Spleen (tissue), 7 donors: Measurements from ENCODE around the gene DDX4.

Experiments
- POLR2A ChIP-seq, 3 donors: fragments of 450-650 bp; IDR thresholded peaks; one replicate each; pipeline ENCODE4 v1.5.1; 2017; ENCODE audit warnings: antibody characterized with exemption in 3 of 3, mild to moderate bottlenecking in 1 of 3
- POLR2AphosphoS5 ChIP-seq, 3 donors: sonication (generic); formaldehyde crosslinking; IDR thresholded peaks; one replicate each; pipeline ENCODE4 v1.5.1; 2017; ENCODE audit warnings: antibody characterized with exemption in 3 of 3
- TF ChIP-seq, protein P1 (sequence below), 11 experiments: fragments of 200-600 bp in 7 of 11; fragments of 450-650 bp in 4 of 11; sonication (generic) in 4 of 11; IDR thresholded peaks in 8 of 11; conservative IDR thresholded peaks in 3 of 11; 1 replicate in 7 of 11; 2 replicates in 4 of 11; pipeline versions ENCODE4 v1.4.0 to v1.8.0; 2016 to 2021; ENCODE audit warnings: antibody characterized with exemption in 11 of 11, inconsistent platforms in 4 of 11, mild to moderate bottlenecking in 1 of 11
- donor health status: DM: no; HTN: no; CAD: no; lungs with moderate emphysema.
- donor health status: DM: no; HTN: no; CAD: no.
- donor health status: DM: no; HTN: no; CAD: no.

DNA sequence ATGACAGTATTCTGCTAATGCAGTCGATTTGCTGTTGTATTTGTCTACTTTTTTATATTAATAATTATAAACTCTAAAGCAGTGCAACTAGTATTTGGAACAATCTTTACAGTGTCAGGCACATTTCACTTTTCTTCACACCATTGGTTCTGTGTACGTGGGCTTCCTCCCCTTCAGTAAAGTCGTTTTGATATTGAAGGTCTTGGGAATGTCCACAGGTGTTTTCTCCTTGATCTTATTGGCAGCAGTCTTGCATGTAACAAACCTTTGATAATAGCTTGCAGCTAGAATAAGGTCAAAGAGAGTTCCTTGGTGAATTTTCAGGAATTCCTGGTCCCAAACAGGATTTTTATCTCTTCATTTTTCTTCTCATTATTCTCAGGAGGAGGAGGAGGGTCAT lies 12.2 kb downstream of the DDX4 start:
- TF ChIP-seq POLR2AphosphoS5 (IDR thresholded peaks at IDR 0.05): no peak
- TF ChIP-seq, protein P1, sequence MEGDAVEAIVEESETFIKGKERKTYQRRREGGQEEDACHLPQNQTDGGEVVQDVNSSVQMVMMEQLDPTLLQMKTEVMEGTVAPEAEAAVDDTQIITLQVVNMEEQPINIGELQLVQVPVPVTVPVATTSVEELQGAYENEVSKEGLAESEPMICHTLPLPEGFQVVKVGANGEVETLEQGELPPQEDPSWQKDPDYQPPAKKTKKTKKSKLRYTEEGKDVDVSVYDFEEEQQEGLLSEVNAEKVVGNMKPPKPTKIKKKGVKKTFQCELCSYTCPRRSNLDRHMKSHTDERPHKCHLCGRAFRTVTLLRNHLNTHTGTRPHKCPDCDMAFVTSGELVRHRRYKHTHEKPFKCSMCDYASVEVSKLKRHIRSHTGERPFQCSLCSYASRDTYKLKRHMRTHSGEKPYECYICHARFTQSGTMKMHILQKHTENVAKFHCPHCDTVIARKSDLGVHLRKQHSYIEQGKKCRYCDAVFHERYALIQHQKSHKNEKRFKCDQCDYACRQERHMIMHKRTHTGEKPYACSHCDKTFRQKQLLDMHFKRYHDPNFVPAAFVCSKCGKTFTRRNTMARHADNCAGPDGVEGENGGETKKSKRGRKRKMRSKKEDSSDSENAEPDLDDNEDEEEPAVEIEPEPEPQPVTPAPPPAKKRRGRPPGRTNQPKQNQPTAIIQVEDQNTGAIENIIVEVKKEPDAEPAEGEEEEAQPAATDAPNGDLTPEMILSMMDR (IDR thresholded peaks at IDR 0.05 in 8 of 11, conservative IDR thresholded peaks at IDR 0.05 in 3 of 11): no peak
- no peak for TF ChIP-seq POLR2A (IDR thresholded peaks at IDR 0.05)
